Cardiac muscle cell (in vitro differentiated cells and primary cell): ENCODE results near the gene RRP1B. TPM values are rescaled to one million over a fixed set of nuclear protein-coding genes. Genes with fewer than 3 reads are reported as not detected.

Source experiments
- DNase-seq, 2 donors: peaks; one replicate each; pipeline versions ENCODE4 v3.0.0 to v3.0.0-alpha.2; 2010 to 2017; ENCODE audit warnings: low read depth in 1 of 2, low spot score in 1 of 2
- H3K27ac ChIP-seq: fragments of 200-600 bp; sonication (generic); 2 replicates; pipeline ENCODE4 v1.5.1; 2016
- H3K27me3 ChIP-seq: fragments of 200-600 bp; sonication (generic); 2 replicates; pipeline ENCODE4 v1.6.0; 2016; ENCODE audit warnings: control low read depth
- H3K36me3 ChIP-seq: fragments of 200-600 bp; sonication (generic); 2 replicates; pipeline ENCODE4 v1.5.1; 2016; ENCODE audit warnings: control low read depth
- H3K4me1 ChIP-seq: fragments of 200-600 bp; sonication (generic); 2 replicates; pipeline ENCODE4 v1.8.1; 2017; ENCODE audit warnings: low read depth, mild to moderate bottlenecking, mixed run types
- H3K4me3 ChIP-seq: fragments of 200-600 bp; sonication (generic); 2 replicates; pipeline ENCODE4 v1.5.1; 2016; ENCODE audit warnings: mild to moderate bottlenecking
- H3K9me3 ChIP-seq: fragments of 200-600 bp; sonication (generic); 2 replicates; pipeline ENCODE4 v1.5.1; 2017; ENCODE audit warnings: low read depth, mild to moderate bottlenecking, control low read depth
- polyA plus RNA-seq: library from polyadenylated mRNA; unstranded; fragments of >200 nt; fragmentation: Nextera tagmentation; extraction: Ambion mirVana; gene quantifications from 2 replicates; pipeline ENCODE4 v1.2.1, GENCODE V29; 2016
- total RNA-seq: library from RNA; depleted of rRNA; stranded (reverse); fragments of >200 nt; gene quantifications from 2 replicates; pipeline ENCODE4 v1.2.3, GENCODE V29; 2016
- TF ChIP-seq, protein P1 (sequence below): IDR thresholded peaks from 2 replicates; pipeline ENCODE4 v1.5.1; 2012; ENCODE audit warnings: low read depth, mild to moderate bottlenecking, low read length

The RRP1B gene
- total and polyA plus RNA-seq, 2 experiments from 2014 or later: 14.8 to 25.5 TPM

DNA sequence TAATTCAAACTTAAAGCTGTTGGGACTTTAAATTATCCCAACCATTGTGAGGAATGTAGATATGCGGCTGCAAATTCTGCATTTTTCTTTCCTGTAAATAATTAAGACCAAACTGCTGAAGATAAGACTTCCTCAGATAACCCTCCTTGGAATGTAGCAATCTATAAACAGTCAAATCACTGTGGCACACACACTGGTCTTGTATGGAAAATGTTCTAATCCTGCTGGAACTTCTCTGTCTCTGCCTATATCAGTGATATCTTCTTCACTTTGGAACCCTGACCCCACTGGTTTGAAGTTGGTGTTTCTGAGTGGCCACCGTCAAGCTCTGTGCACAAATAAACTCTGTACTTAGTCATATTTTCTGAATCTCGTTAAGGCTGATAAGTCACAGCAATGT lies 33.0 kb upstream of the RRP1B start:
- H3K27ac ChIP-seq: no peak overlapping the region
- H3K27me3 ChIP-seq: no peaks in the 10 kb centered on the region
- H3K4me3 ChIP-seq: no peak overlapping the region
- peak in 1 of 2 donors; percentile 53 for DNase-seq
- TF ChIP-seq, protein P1, sequence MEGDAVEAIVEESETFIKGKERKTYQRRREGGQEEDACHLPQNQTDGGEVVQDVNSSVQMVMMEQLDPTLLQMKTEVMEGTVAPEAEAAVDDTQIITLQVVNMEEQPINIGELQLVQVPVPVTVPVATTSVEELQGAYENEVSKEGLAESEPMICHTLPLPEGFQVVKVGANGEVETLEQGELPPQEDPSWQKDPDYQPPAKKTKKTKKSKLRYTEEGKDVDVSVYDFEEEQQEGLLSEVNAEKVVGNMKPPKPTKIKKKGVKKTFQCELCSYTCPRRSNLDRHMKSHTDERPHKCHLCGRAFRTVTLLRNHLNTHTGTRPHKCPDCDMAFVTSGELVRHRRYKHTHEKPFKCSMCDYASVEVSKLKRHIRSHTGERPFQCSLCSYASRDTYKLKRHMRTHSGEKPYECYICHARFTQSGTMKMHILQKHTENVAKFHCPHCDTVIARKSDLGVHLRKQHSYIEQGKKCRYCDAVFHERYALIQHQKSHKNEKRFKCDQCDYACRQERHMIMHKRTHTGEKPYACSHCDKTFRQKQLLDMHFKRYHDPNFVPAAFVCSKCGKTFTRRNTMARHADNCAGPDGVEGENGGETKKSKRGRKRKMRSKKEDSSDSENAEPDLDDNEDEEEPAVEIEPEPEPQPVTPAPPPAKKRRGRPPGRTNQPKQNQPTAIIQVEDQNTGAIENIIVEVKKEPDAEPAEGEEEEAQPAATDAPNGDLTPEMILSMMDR: no peak
- no peaks in the 10 kb centered on the region for H3K4me1 ChIP-seq
- no peaks in the 10 kb centered on the region for H3K36me3 ChIP-seq
- H3K9me3 ChIP-seq: no peaks in the 10 kb centered on the region

DNA sequence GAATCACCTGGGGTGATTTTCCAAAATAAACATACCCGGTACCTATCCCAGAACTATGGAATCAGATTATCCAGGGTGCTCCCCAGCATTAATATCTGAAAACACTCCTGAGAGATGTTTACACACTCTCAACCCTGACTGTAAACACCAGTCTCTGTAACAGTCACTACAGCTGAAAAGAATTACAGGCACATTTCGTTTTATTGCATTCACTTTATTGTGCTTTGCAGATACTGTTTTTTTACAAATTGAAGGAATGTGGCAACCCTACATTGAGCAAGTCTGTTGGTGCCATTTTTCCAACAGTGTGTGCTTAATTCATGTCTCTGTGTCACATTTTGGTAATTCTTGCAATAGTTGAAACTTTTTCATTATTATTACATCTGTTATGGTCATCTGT lies 31.8 kb upstream of the RRP1B start:
- Histone ChIP-seq H3K36me3 (no peaks in the 10 kb centered on the region), H3K4me3 (no peak overlapping the region), H3K4me1 (no peaks in the 10 kb centered on the region), H3K9me3 (no peaks in the 10 kb centered on the region), H3K27me3 (no peaks in the 10 kb centered on the region), H3K27ac (no peak overlapping the region)
- TF ChIP-seq, protein P1: no peak
- no peak for DNase-seq

DNA sequence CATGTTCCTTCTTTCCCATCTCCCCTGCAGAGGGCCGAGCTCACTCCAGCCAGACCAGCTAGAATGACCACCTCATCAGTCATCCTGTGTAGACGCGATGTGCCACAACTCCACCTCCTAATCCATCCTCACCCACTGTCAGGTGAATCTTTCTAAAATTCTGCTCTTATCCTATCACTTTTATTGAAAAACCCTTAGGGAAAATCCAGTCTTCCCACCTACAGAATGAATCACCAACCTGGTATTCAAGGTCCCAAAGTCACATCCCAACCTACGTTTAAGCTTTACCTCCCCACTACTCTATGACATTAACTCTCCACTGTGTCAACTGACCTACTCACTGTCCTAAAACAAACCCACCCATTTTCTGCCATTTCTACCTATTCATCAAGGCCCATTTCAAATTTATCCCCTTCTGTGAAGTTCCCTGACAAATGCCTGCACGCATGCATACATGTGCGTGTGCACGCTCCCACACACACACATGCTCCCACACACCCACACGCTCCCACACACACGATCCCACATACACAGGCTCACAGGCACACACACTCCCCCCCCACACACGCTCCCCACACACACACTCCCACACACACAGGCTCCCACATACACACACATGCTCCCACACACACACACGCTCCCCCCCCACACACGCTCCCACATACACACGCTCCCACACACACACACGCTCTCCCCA lies 27.8 kb upstream of the RRP1B start:
- no peaks in the 10 kb centered on the region for H3K27me3 ChIP-seq
- H3K4me1 ChIP-seq: no peaks in the 10 kb centered on the region
- no peaks in the 10 kb centered on the region for H3K9me3 ChIP-seq
- no peak overlapping the region for H3K27ac ChIP-seq
- no peak for DNase-seq
- no peak overlapping the region for H3K4me3 ChIP-seq
- H3K36me3 ChIP-seq: no peaks in the 10 kb centered on the region
- TF ChIP-seq, protein P1: no peak

DNA sequence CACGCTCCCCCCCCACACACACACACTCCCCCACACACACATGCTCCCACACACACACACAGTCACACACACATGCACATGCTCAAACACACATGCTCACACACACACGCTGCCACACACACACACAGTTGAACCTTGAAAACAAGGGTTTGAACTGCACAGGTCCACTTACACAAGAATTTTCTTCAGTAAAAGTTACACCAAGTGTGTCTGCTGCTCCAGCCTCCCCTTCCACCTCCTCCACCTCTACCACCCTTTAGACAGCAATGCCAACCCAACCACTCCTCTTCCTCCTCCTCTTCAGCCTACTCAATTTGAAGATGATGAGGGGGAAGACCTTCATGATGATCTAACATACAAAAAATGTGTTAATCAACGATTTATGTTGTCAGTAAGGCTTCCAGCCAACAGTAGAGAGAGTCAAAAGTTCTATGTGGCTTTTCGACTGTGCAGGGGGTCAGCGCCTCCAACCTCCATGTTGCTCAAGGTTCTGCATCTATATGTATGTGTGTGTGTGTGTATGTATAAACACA lies 26.9 kb upstream of the RRP1B start:
- peak in 1 of 2 donors; percentile 41 for DNase-seq
- no peak overlapping the region for H3K27ac ChIP-seq
- H3K27me3 ChIP-seq: no peaks in the 10 kb centered on the region
- no peak overlapping the region for H3K4me3 ChIP-seq
- H3K4me1 ChIP-seq: no peaks in the 10 kb centered on the region
- TF ChIP-seq, protein P1: no peak
- H3K9me3 ChIP-seq: no peaks in the 10 kb centered on the region
- H3K36me3 ChIP-seq: no peaks in the 10 kb centered on the region

DNA sequence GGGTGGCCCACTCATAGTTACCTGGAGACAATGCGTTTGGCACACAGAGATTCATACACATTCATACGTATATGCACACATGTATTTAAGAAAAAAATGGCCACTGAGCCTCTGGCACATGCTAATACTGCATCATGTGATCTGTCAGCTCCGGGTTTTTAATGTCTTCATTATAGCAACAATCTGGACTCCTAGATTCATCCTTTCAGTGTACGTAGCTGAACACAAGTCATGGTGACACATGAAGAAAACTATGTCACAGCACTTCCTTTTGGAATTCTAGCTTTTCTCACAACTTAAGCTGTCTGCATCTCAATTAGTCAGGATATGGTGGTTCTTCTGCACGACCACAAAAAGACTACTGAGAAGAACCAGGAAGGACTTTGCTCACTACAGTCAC lies 24.7 kb upstream of the RRP1B start:
- DNase-seq: no peak
- Histone ChIP-seq H3K27ac (no peak overlapping the region), H3K9me3 (no peaks in the 10 kb centered on the region), H3K27me3 (no peaks in the 10 kb centered on the region), H3K36me3 (no peaks in the 10 kb centered on the region), H3K4me1 (no peaks in the 10 kb centered on the region), H3K4me3 (no peak overlapping the region)
- TF ChIP-seq, protein P1: no peak
